MM.1S (cell line): ENCODE measurements around the gene KCNH8.

Experiments
- DNase-seq: peaks from one replicate; pipeline ENCODE4 v3.0.0-alpha.2; 2015
- H2AFZ ChIP-seq: fragments of 300-600 bp; sonication (generic); 2 replicates; pipeline ENCODE4 v1.6.0; 2016; ENCODE audit warnings: antibody characterized with exemption, low read length
- H3F3A ChIP-seq: fragments of 300-600 bp; sonication (generic); 2 replicates; pipeline ENCODE4 v1.6.1; 2016; ENCODE audit warnings: mild to moderate bottlenecking, antibody characterized with exemption, low read length, moderate library complexity, mixed read lengths; ENCODE audit not compliant: insufficient read depth
- H3K27ac ChIP-seq: fragments of 300-600 bp; sonication (generic); 2 replicates; pipeline ENCODE4 v1.5.1; 2016; ENCODE audit warnings: mild to moderate bottlenecking, low read length
- H3K27me3 ChIP-seq: fragments of 300-600 bp; sonication (generic); replicated peaks from 2 replicates; pipeline ENCODE4 v1.6.0; 2016; ENCODE audit warnings: low read length; ENCODE audit not compliant: insufficient read depth
- H3K36me3 ChIP-seq: fragments of 300-600 bp; sonication (generic); replicated peaks from 2 replicates; pipeline ENCODE4 v1.6.1; 2016; ENCODE audit warnings: mild to moderate bottlenecking, low read length, mixed read lengths; ENCODE audit not compliant: insufficient read depth
- H3K4me1 ChIP-seq: fragments of 300-600 bp; sonication (generic); 2 replicates; pipeline ENCODE4 v1.6.1; 2016; ENCODE audit warnings: low read length, mixed read lengths
- H3K4me2 ChIP-seq: fragments of 300-600 bp; sonication (generic); 2 replicates; pipeline ENCODE4 v1.6.0; 2016; ENCODE audit warnings: low read depth, low read length
- H3K4me3 ChIP-seq: fragments of 300-600 bp; sonication (generic); 2 replicates; pipeline ENCODE4 v1.5.1; 2016; ENCODE audit warnings: low read length, mixed read lengths
- H3K79me2 ChIP-seq: fragments of 300-600 bp; sonication (generic); 2 replicates; pipeline ENCODE4 v1.6.1; 2016; ENCODE audit warnings: mixed run types, low read length, mixed read lengths
- H3K9ac ChIP-seq: fragments of 300-600 bp; sonication (generic); 2 replicates; pipeline ENCODE4 v1.6.1; 2016; ENCODE audit warnings: low read length, mixed read lengths
- H3K9me2 ChIP-seq: fragments of 300-600 bp; sonication (generic); replicated peaks from 2 replicates; pipeline ENCODE4 v1.6.1; 2016; ENCODE audit warnings: mild to moderate bottlenecking, low read length, mixed read lengths; ENCODE audit not compliant: insufficient read depth
- H3K9me3 ChIP-seq: fragments of 300-600 bp; sonication (generic); replicated peaks from 2 replicates; pipeline ENCODE4 v1.6.1; 2016; ENCODE audit warnings: mild to moderate bottlenecking, low read length, mixed read lengths; ENCODE audit not compliant: insufficient read depth
- H4K20me1 ChIP-seq: fragments of 300-600 bp; sonication (generic); 2 replicates; pipeline ENCODE4 v1.6.1; 2016; ENCODE audit warnings: mild to moderate bottlenecking, low read length, moderate library complexity, mixed read lengths; ENCODE audit not compliant: insufficient read depth
- CTCF ChIP-seq: fragments of 300-600 bp; sonication (generic); IDR thresholded peaks from 2 replicates; pipeline ENCODE4 v1.5.1; 2016; ENCODE audit warnings: antibody characterized with exemption, low read length, mixed read lengths
- EZH2 ChIP-seq: fragments of 300-600 bp; sonication (generic); optimal IDR thresholded peaks from 2 replicates; pipeline ENCODE3; 2017; ENCODE audit warnings: low read depth, mild to moderate bottlenecking, antibody characterized with exemption, low read length, mixed read lengths
- EZH2phosphoT487 ChIP-seq: fragments of 300-600 bp; sonication (generic); IDR thresholded peaks from 2 replicates; pipeline ENCODE4 v1.6.1; 2018; ENCODE audit warnings: antibody characterized with exemption, low read length

KCNH8 gene

GRCh38 chr3:19124752-19125151 lies 23.6 kb upstream of the KCNH8 start:
- no peak overlapping the region for H3K27ac ChIP-seq
- H3K79me2 ChIP-seq, result no peaks in the 10 kb centered on the region
- no peak overlapping the region for H2AFZ ChIP-seq
- no peaks in the 10 kb centered on the region for H3K9me2 ChIP-seq
- TF ChIP-seq CTCF (no peak), EZH2phosphoT487 (no peak), EZH2 (no peak)
- no peaks in the 10 kb centered on the region for H3K27me3 ChIP-seq
- H3K9me3 ChIP-seq, result no peaks in the 10 kb centered on the region
- no peaks in the 10 kb centered on the region for H3K36me3 ChIP-seq
- no peaks in the 10 kb centered on the region for H4K20me1 ChIP-seq
- H3F3A ChIP-seq, result no peaks in the 10 kb centered on the region
- H3K9ac ChIP-seq, result no peak overlapping the region
- DNase-seq, result no peak
- H3K4me3 ChIP-seq, result no peak overlapping the region
- H3K4me2 ChIP-seq, result no peak overlapping the region
- H3K4me1 ChIP-seq, result no peaks in the 10 kb centered on the region

- Histone ChIP-seq H3K79me2 (no peaks in the 10 kb centered on the region), H4K20me1 (no peaks in the 10 kb centered on the region), H3K9me2 (no peaks in the 10 kb centered on the region), H3K4me3 (no peak overlapping the region), H3K27me3 (no peaks in the 10 kb centered on the region), H3K9me3 (no peaks in the 10 kb centered on the region), H3K36me3 (no peaks in the 10 kb centered on the region), H3K4me1 (no peaks in the 10 kb centered on the region), H3K9ac (no peak overlapping the region), H3K4me2 (no peak overlapping the region), H2AFZ (no peak overlapping the region), H3K27ac (no peak overlapping the region), H3F3A (no peaks in the 10 kb centered on the region)
- no peak for DNase-seq
- no peak for TF ChIP-seq EZH2
- no peak for TF ChIP-seq EZH2phosphoT487
- TF ChIP-seq CTCF, result no peak
Measured at GRCh38 chr3:19139863-19140262, 8.4 kb upstream of the KCNH8 start.

- Histone ChIP-seq H3F3A (peaks cover 6% of the 10 kb centered on the region), H2AFZ (peak overlapping the region; percentile 83)
Measured at GRCh38 chr3:19146685-19147650, 1.3 kb upstream of the KCNH8 start.

More at GRCh38 chr3:19146685-19147650, 1.3 kb upstream of the KCNH8 start:
- peak overlapping the region; percentile 70; the same call in 1 of the 2 replicates for H3K27ac ChIP-seq
- H3K79me2 ChIP-seq, result no peaks in the 10 kb centered on the region
- H3K27me3 ChIP-seq, result peaks cover 17% of the 10 kb centered on the region
- TF ChIP-seq CTCF (peak; percentile 67), EZH2 (no peak)
- peak overlapping the region; percentile 72 for H3K4me3 ChIP-seq
- H3K36me3 ChIP-seq, result no peaks in the 10 kb centered on the region
- no peaks in the 10 kb centered on the region for H4K20me1 ChIP-seq
- peak overlapping the region; percentile 93 for H3K4me2 ChIP-seq
- peak; percentile 83 for DNase-seq
- H3K9me3 ChIP-seq, result no peaks in the 10 kb centered on the region
- H3K9ac ChIP-seq, result peak overlapping the region; percentile 57; the same call in 1 of the 2 replicates
- no peaks in the 10 kb centered on the region for H3K4me1 ChIP-seq
- no peaks in the 10 kb centered on the region for H3K9me2 ChIP-seq
